HG03469 (cell line): Measurements from ENCODE around the gene RGL1.

ENCODE experiments used
- ATAC-seq: cut with Tn5 transposase; IDR thresholded peaks from one replicate; pipeline ENCODE4 v1.9.1; 2021; ENCODE audit warnings: mild to moderate bottlenecking, moderate library complexity, moderate number of reproducible peaks; ENCODE audit not compliant: unreplicated experiment

RGL1 gene

GRCh38 chr1:183911285-183911684 lies 106.4 kb downstream of the RGL1 start:
- ATAC-seq, result peak; percentile 62

GRCh38 chr1:183912265-183912886 lies 107.5 kb downstream of the RGL1 start:
- peak; percentile 44 for ATAC-seq

GRCh38 chr1:183913567-183913993 lies 108.7 kb downstream of the RGL1 start:
- ATAC-seq, result no peak

- ATAC-seq, result no peak
These were observed 109.4 kb downstream of the RGL1 start for GRCh38 chr1:183914276-183914675.

- ATAC-seq, result no peak
These were observed 110.0 kb downstream of the RGL1 start for GRCh38 chr1:183914891-183915290.

GRCh38 chr1:183915625-183916510 lies 110.9 kb downstream of the RGL1 start:
- ATAC-seq, result no peak

- no peak for ATAC-seq
These were observed 111.7 kb downstream of the RGL1 start for GRCh38 chr1:183916574-183916973.

- no peak for ATAC-seq
These were observed 113.7 kb downstream of the RGL1 start for GRCh38 chr1:183918589-183918988.

GRCh38 chr1:183920651-183921050 lies 115.7 kb downstream of the RGL1 start:
- ATAC-seq, result no peak

- ATAC-seq, result no peak
These were observed 117.3 kb downstream of the RGL1 start for GRCh38 chr1:183922197-183922596.

GRCh38 chr1:183925947-183926346 lies 121.0 kb downstream of the RGL1 start:
- no peak for ATAC-seq

GRCh38 chr1:183926983-183927382 lies 122.1 kb downstream of the RGL1 start:
- no peak for ATAC-seq

GRCh38 chr1:183931646-183932271 lies 126.8 kb downstream of the RGL1 start:
- no peak for ATAC-seq

GRCh38 chr1:183932412-183932811 lies 127.5 kb downstream of the RGL1 start:
- ATAC-seq, result no peak

- ATAC-seq, result no peak
These were observed 128.7 kb downstream of the RGL1 start for GRCh38 chr1:183933528-183934179.

- no peak for ATAC-seq
These were observed 129.4 kb downstream of the RGL1 start for GRCh38 chr1:183934314-183934713.

GRCh38 chr1:183936009-183936408 lies 131.1 kb downstream of the RGL1 start:
- ATAC-seq, result no peak

- no peak for ATAC-seq
These were observed 131.9 kb downstream of the RGL1 start for GRCh38 chr1:183936791-183937190.

GRCh38 chr1:183937611-183938010 lies 132.7 kb downstream of the RGL1 start:
- no peak for ATAC-seq

GRCh38 chr1:183941001-183941400 lies 136.1 kb downstream of the RGL1 start:
- no peak for ATAC-seq
